A172 (cell line): ENCODE results near the gene ABHD12. TPM values are rescaled to one million over a fixed set of nuclear protein-coding genes. Genes with fewer than 3 reads are reported as not detected.
"Not testable (repeated sequence)": the region's sequence is repeated elsewhere in the genome, so short reads cannot be mapped to it uniquely, and the experiment has no call there.

Source experiments
- DNase-seq: peaks from one replicate; pipeline ENCODE4 v3.0.0-alpha.2; 2015; ENCODE audit warnings: low spot score
- total RNA-seq: library from RNA; depleted of rRNA; stranded (reverse); fragments of >200 nt; shearing (Covaris generic); gene quantifications from 2 replicates; pipeline ENCODE4 v1.2.3, GENCODE V29; 2014

ABHD12 gene
- total RNA-seq, 1 experiment from 2014 or later: 90.9 TPM

DNA sequence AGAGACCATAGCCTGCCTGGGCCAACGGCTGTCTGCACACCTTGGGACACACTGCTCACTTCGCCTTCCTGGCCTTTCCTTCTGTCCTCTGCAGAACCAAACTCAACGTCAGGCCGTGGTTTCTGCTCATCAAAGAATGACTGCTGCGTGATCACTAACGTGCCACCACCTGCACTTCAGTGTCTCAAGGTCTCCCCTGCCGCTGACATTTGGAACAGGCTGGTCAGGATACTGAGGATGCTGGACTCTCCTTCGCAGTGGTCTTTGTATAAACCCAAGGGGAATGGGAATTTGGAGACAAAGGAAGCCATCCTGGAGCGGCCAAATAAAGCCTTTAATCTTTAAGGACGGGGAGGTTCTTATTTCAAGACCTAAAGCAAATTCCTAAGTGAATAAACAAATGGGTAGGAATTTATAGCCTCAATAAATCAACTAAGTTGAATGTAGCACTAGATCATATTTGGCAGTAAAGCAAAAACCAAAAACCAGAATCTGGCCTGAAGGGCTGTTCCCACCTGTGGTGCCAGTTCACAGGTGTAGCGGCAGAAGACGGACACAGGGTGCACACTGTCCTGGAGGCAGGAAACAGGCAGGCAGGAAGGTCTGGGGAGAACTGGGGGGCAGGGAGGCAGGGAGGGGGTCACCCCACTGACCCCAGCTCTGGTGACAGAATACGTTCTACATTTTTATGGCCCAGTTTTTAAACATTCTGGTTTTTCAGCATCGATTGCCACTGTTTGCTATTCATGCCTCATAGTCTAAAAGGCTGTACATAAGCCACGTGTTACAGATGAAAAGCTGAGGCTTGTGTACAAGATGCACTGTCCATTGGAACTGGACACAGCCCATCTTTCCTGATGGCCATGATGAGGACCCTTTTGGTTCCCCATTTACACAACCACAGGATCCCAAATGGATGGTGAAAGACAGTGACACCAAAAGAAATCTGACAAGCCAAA is 36.6 kb downstream of the ABHD12 start:
- no peak for DNase-seq

DNA sequence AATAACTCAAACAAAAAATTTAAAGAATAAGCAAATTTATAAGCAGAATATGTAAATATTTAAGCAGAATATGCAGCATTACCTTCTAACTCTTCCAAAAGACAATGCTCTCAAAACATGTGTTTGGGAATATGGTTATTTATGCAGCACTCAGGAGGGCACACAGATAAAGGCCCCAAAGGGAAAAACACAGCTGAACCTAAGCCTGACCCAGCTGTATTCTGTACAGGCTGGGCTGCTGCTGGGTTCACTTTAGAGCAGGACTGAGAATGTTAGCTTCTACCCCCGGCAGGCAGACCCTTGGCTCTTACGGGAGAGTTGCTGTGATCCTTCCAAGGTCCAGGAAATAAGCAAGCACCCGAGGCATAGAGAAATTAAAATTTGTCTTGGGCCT is 37.3 kb downstream of the ABHD12 start:
- DNase-seq: no peak

- no peak for DNase-seq
Measured at GRCh38 chr20:25352746-25353145, 37.9 kb downstream of the ABHD12 start.

DNA sequence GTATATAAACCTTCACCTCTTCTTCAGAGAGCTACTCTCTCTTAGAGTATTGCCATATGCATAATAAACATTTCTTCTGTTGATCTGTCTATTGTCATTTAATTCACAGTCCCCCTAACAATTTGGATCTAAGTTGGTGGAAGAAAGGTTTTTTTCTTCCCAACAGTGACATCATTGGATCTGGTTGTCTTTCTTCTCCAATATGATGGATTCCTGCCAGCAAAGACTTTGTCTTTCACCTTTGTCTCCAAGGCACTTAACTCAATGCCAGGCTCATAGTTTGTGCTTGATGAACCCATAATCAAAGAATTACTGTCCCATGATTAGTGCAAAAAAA is 39.6 kb downstream of the ABHD12 start:
- DNase-seq: no peak

DNA sequence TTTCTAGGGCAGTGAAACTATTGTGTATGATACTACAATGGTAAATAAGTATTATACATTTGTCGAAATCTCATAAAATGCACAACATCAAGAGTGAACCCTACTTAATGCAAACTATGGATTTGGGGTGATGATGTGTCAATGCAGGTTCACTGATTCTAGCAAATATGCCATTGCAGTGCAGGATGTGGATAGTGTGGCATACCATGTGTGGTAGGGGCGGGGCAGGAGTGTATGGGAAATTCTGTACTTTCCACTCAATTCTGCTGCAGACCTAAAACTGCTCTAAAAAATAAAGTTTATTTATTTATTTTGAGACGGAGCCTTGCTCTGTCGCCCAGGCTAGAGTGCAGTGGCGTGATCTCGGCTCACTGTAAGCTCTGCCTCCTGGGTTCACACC is 44.3 kb downstream of the ABHD12 start:
- no peak for DNase-seq

DNA sequence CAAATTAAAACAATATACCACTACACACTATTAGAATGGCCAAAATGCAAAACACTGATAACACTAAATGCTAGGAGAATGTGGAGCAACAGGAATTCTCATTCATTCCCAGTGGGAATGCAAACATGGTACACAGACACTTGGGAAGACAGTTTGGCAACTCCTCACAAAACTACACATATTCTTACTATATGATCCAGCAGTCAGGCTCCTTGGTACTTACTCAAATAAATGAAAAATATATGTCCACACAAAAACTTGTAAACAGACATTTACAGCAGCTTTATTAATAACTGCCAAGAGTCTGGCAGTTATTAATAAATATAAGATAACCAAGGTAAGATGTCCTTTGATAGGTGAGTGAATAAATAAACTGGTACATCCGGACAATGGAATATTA is 44.9 kb downstream of the ABHD12 start:
- DNase-seq: no peak

DNA sequence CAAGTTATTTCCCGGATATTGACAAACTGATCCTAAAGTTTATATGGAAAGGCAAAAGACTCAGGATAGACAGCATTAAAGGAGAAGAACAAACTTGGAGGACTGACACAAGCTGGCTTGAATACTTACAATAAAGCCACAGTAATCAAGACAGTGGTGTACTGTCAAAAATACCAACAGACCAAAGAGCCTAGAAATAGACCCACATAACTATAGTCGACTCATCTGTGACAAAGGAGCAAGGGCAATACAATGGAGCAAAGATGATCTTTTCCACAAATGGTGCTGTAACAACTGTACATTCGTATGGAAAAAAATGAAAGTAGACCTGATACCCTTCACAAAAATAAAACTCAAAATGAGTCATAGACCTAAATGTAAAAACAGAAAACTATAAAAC is 46.0 kb downstream of the ABHD12 start:
- no peak for DNase-seq

GRCh38 chr20:25341716-25342680 is 48.6 kb downstream of the ABHD12 start:
- DNase-seq: peak; percentile 59

GRCh38 chr20:25340380-25340779 is 50.3 kb downstream of the ABHD12 start:
- no peak for DNase-seq

DNA sequence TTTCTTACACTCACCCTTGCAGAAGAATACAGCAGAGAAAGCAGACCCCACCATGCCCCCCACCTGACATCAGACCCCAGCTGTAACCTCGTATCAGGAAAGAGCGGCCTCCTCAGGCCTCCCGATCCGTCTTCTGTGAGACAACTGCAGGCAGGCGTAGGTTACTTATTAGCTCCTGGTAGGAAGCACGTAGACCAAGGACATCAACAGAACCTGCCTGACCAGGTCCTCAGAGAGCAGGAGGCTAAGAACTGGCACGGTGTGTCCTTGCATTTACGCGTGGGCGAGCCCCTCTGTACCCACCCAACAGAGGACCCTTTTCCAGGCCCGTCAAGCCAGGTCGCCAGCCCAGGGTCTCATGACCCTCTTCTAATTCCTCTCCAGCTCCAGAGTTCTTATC is 51.0 kb downstream of the ABHD12 start:
- DNase-seq: no peak

DNA sequence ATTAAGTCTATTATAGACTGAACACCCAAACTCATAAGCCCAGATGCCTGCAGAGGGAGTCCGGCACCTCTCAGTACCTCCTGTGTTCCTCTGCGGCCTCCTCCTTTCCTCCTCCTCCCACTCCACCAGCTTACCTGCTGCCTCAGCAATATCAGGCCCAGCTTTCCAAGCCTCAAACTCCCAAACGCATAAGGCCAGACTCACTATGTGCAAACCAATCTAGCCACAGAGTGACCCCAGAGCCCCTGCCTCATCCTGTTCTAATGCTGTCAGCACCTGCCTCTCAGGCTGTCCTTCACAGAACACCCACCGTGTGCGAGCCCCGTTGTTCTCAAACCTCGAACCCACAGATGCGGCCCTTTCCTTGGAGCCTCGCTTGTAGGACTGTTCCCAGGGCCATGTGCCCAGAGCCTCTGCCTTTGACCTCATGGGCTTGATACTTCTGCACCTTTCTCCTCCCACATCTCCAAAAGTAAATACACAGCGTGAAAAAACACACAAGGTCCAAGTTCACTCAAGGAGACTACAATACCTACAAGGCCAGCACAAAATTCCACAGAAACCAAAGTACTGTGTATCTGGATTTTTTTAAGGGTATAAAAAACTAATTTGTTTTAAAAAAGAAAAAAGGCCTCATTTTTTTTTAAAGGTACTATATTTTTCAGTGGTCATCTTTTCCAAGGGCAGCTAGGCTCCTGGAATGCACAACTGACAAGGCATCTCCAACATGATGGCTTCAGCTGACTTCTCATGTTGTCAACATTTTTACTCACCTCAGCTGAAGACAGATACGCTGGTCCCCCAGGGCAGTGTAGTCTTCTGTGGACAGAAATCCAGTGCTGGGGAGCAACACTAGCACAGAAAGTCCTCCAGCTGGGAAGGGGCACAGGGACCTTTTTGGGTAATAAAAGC is 52.3 kb downstream of the ABHD12 start:
- no peak for DNase-seq

DNA sequence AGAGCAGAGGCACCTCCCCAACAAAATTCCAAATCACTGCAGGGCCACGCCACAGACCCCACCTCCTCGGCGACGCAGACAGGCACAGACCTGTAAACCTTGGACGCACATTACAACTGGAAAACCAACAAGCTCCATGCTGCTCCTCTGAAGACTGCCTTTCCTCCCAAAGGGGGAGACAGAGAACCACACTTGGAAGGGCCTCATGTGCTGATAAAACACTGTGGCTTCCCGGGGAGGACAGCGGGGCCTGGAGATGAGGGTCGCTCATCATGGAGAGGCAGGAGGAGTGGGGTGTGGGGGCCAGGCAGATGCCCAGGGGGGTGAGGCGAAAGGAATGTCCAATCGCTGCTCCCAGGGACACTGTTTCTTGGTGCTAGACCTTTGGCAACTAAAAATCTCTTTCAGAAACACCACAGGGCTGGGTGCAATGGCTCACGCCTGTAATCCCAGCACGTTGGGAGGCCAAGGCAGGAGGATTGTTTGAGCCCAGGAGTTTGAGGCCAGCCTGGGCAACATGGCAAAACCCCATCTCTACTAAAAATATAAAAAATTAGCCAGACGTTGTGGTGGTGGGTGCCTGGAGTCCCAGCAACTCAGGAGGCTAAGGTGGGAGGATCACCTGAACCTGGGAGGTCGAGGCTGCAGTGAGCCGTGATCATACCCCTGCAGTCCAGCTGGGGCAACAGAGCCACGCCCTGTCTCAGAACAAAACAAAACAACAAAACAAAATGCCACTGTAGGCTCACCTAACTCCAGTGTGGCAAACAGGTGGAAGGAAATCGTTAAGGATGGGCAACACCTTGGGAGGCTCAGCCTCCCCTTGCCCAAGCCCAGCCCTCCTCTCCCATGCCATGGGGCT is 53.8 kb downstream of the ABHD12 start:
- DNase-seq: peak; percentile 30

GRCh38 chr20:25334972-25335371 is 55.7 kb downstream of the ABHD12 start:
- not testable (repeated sequence) for DNase-seq

DNA sequence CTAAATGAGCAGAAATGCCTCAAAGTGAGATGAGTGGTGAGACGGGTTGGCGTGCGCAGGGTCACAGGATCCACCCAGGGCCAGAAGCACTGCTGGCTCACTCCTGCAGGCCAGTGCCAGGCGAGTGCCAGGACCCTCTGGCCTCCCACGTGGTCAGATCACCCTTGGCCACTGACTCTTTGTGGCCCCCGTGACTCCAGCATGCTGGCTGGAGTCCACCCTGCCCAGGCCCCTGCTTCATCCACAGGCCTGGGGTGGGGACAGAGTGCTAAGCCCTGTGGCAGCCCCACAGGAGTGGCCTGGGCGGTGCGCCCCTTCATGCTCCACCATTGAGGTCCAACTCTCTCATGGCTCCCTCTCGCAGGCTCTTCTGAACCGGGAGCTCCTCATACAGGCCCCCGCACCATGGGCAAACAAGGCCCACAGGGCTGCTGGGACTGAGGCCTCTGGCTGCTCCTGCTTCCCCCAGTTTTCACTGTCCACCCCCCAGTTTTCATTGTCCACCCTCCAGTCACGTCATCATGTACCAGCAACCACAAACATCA is 61.6 kb downstream of the ABHD12 start:
- DNase-seq: no peak

- DNase-seq: no peak
Measured at GRCh38 chr20:25327521-25328235, 63.0 kb downstream of the ABHD12 start.

DNA sequence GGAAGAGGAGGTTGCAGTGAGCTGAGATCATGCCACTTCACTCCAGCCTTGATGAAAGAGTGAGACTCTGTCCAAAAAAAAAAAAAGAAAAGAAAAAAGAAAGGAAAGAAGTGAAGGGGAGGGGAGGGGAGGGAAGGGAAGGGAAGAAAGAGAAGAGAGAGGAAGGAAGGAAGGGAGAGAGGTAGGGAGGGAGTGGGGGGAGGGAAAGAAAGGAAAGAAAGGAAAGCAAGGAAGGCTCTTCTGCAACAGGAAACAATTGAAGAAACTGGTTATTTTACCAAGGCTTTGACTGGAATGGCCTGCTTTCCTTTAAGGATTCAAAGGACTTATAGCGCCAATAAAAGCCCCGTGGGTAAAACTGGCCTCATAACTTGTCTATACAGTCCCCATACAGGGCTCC is 64.6 kb downstream of the ABHD12 start:
- DNase-seq: no peak

DNA sequence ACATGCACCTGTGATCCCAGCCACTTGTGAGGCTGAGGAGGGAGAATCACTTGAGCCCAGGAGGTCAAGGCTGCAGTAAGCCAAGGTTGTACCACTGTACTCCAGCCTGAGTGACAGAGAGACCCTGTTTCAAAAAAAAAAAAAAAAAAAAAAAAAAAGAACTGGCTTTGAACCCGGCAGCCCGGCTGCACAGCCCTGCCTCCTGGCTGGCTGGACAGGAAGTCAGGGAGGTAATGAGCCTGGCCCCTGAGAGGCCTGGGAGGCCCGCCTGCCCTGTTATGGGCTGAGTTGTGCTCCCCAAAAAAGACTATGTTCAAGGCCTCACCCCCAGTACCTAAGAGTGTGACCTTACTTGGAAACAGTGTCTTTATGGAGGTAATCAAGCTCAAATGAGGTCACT is 65.6 kb downstream of the ABHD12 start:
- no peak for DNase-seq

DNA sequence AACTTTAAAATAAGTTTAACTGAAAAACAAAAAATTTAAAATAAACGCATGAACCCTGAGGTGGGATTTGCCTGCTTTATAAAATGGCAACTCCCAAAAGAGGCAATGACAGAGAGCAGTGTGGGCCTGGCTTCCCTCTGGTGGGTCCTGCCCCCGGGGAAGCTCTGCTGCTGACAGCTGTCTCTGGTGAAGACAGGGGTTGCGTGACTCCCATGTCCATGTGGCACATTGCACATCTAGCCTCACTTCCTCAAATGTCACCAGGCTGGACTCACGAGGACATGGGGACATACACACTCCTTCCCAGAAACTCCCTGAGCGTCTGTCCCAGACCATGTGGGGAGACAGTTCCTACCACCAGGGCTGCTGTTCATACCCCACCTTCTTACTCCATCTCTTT is 66.2 kb downstream of the ABHD12 start:
- DNase-seq: no peak

- DNase-seq: no peak
Measured at GRCh38 chr20:25323496-25324246, 67.0 kb downstream of the ABHD12 start.
